Left lung (tissue), 10 donors: ENCODE data around the gene MAFG. TPM values are rescaled to one million over a fixed set of nuclear protein-coding genes. Genes with fewer than 3 reads are reported as not detected.
A peak's percentile ranks its signal among the peaks of the same experiment; 100 is the strongest.

ENCODE experiments used
- ATAC-seq: fragments of 200-7000 bp; cut with Tn5 transposase; one replicate; pipeline ENCODE4 v1.9.1; 2020; ENCODE audit warnings: moderate library complexity
- DNase-seq, 4 donors: peaks; one replicate each; pipeline ENCODE4 v3.0.0-alpha.2; 2013 to 2020
- H3K27ac ChIP-seq, 2 donors: fragments of 200-600 bp; sonication (generic) in 1 of 2; one replicate each; pipeline versions ENCODE4 v1.5.0 to v1.8.0; 2020 to 2021
- H3K27me3 ChIP-seq, 2 donors: fragments of 200-600 bp; sonication (generic) in 1 of 2; one replicate each; pipeline versions ENCODE4 v1.5.0 to v1.8.0; 2020 to 2021
- H3K36me3 ChIP-seq, 2 donors: fragments of 200-600 bp; sonication (generic) in 1 of 2; one replicate each; pipeline versions ENCODE4 v1.5.0 to v1.8.0; 2020 to 2021
- H3K4me1 ChIP-seq, 2 donors: fragments of 200-600 bp; one replicate each; pipeline ENCODE4 v1.8.0; 2021
- H3K4me3 ChIP-seq, 2 donors: fragments of 200-600 bp; sonication (generic) in 1 of 2; one replicate each; pipeline versions ENCODE4 v1.5.0 to v1.8.0; 2020 to 2021; ENCODE audit warnings: mild to moderate bottlenecking in 1 of 2
- H3K9me3 ChIP-seq, 2 donors: fragments of 200-600 bp; sonication (generic) in 1 of 2; one replicate each; pipeline versions ENCODE4 v1.5.0 to v1.8.0; 2020 to 2021
- CTCF ChIP-seq, 2 donors: fragments of 200-600 bp; sonication (generic) in 1 of 2; IDR thresholded peaks; one replicate each; pipeline versions ENCODE4 v1.5.0 to v1.8.0; 2021; ENCODE audit warnings: antibody characterized with exemption in 2 of 2
- intact Hi-C, 2 donors: fragments of 100-400 bp; cut with DNase I; formaldehyde crosslinking; loops; one replicate each; pipeline versions ENCODE4 v1.11.2 to v1.14.2; 2022
- polyA plus RNA-seq, 6 donors: library from polyadenylated mRNA; unstranded; fragments of 120-200 nt; gene quantifications; one replicate each; pipeline ENCODE4 v1.2.1, GENCODE V29; 2013; ENCODE audit not compliant: insufficient read length in 6 of 6
- total RNA-seq, 2 donors: library from RNA; stranded (reverse); fragmentation: NEBNext Ultra II Directional; extraction: Animal tissue kit (Norgen Biotek cat#: 25700); gene quantifications; one replicate each; pipeline ENCODE4 v1.2.1, GENCODE V29; 2021
- donor health status: DM: no; HTN: yes; CAD: no.
- donor health status: DM: no; HTN: no; CAD: no.

The MAFG gene
- total and polyA plus RNA-seq, 8 donors, result 8.1 to 39.8 (median 11.5) TPM

- Histone ChIP-seq H3K27ac (peak within 1 kb of the TSS; percentile 97 to 98), H3K27me3 (no peaks in the 10 kb centered on the region), H3K4me3 (peak within 1 kb of the TSS; percentile 90 to 97), H3K36me3 (peaks cover 4 to 39% of the 10 kb centered on the region in 2 donors), H3K4me1 (peaks cover 15 to 60% of the 10 kb centered on the region in 2 donors), H3K9me3 (no peaks in the 10 kb centered on the region)
- ATAC-seq, result no peak
- intact Hi-C loops, result no loop called here
- DNase-seq, result no peak
- TF ChIP-seq CTCF (IDR thresholded peaks at IDR 0.05), result no peak
Observed at GRCh38 chr17:81870981-81871386, 56.6 kb downstream of the MAFG start, which contains the start of gene ARHGDIA. TSS of gene ARHGDIA (minus strand) at chr17:81871337. CDS start at chr17:81869930, 1,407 bp downstream.

GRCh38 chr17:81870131-81870980 is 57.2 kb downstream of the MAFG start:
- no peak for TF ChIP-seq CTCF (IDR thresholded peaks at IDR 0.05)
- H3K4me1 ChIP-seq, result peaks cover 18 to 66% of the 10 kb centered on the region in 2 donors
- no peaks in the 10 kb centered on the region for H3K9me3 ChIP-seq
- intact Hi-C loops, result no loop called here
- peak overlapping the region; percentile 69 to 97 for H3K4me3 ChIP-seq
- H3K27me3 ChIP-seq, result no peaks in the 10 kb centered on the region
- peak in 2 of 4 donors; percentile 43 to 88 for DNase-seq
- ATAC-seq, result peak; percentile 8
- peaks cover 4 to 45% of the 10 kb centered on the region in 2 donors for H3K36me3 ChIP-seq
- peak overlapping the region; percentile 97 to 98 for H3K27ac ChIP-seq

GRCh38 chr17:81869221-81870130 is 58.1 kb downstream of the MAFG start:
- ATAC-seq (peak; percentile 17), DNase-seq (peak in 2 of 4 donors; percentile 38 to 52)
- Histone ChIP-seq H3K36me3 (peaks cover 4 to 47% of the 10 kb centered on the region in 2 donors), H3K27me3 (no peaks in the 10 kb centered on the region), H3K4me3 (peak overlapping the region; percentile 69 to 97), H3K27ac (peak overlapping the region; percentile 97 to 98), H3K9me3 (no peaks in the 10 kb centered on the region), H3K4me1 (peaks cover 18 to 75% of the 10 kb centered on the region in 2 donors)
- TF ChIP-seq CTCF (IDR thresholded peaks at IDR 0.05), result peak; percentile 81 to 91
- intact Hi-C loops, result no loop called here

- Histone ChIP-seq H3K27ac (peak overlapping the region; percentile 7 to 98), H3K9me3 (no peaks in the 10 kb centered on the region), H3K27me3 (no peaks in the 10 kb centered on the region), H3K36me3 (peaks cover 4 to 52% of the 10 kb centered on the region in 2 donors), H3K4me1 (peaks cover 18 to 82% of the 10 kb centered on the region in 2 donors), H3K4me3 (peak overlapping the region in 1 of 2 donors; percentile 97)
- no peak for TF ChIP-seq CTCF (IDR thresholded peaks at IDR 0.05)
- peak; percentile 5 for ATAC-seq
- intact Hi-C loops, result no loop called here
- DNase-seq, result peak in 1 of 4 donors; percentile 53
Observed at GRCh38 chr17:81868674-81869220, 58.8 kb downstream of the MAFG start.

Other genes starting within 250 kb of the MAFG start
- 10 to 100 TPM; 22.5 to 27.0 TPM for gene ARL16, start 243.9 kb downstream of the MAFG start, total RNA-seq
- gene ARL16, start 243.9 kb downstream of the MAFG start, polyA plus RNA-seq, result 10 to 100 TPM; 41.3 to 48.1 (median 42.4) TPM
- 100 to 1,000 TPM in 1 of 2 donors, 10 to 100 TPM in 1; 94.6 to 123 TPM for gene HGS, start 243.7 kb downstream of the MAFG start, total RNA-seq
- 10 to 100 TPM; 72.9 to 95.7 (median 83.2) TPM for gene HGS, start 243.7 kb downstream of the MAFG start, polyA plus RNA-seq
- 10 to 100 TPM; 45.0 to 72.2 TPM for gene MRPL12, start 224.4 kb downstream of the MAFG start, total RNA-seq
- 10 to 100 TPM; 27.2 to 40.1 (median 31.6) TPM for gene MRPL12, start 224.4 kb downstream of the MAFG start, polyA plus RNA-seq
- gene SLC25A10, start 215.5 kb downstream of the MAFG start, total RNA-seq, result 10 to 100 TPM; 11.1 to 20.2 TPM
- gene SLC25A10, start 215.5 kb downstream of the MAFG start, polyA plus RNA-seq, result 10 to 100 TPM in 3 of 6 donors, 1 to 10 TPM in 3; 7.6 to 12.2 (median 9.8) TPM
- gene GCGR, start 123.6 kb downstream of the MAFG start, total RNA-seq, result under 1 TPM in 1 of 2 donors, not detected in 1; 0.13 TPM
- under 1 TPM in 4 of 6 donors, not detected in 2; 0.14 to 0.37 (median 0.29) TPM for gene GCGR, start 123.6 kb downstream of the MAFG start, polyA plus RNA-seq
- 10 to 100 TPM; 61.7 to 74.0 TPM for gene MCRIP1, start 94.4 kb downstream of the MAFG start, total RNA-seq
- 10 to 100 TPM; 67.6 to 97.6 (median 89.2) TPM for gene MCRIP1, start 94.4 kb downstream of the MAFG start, polyA plus RNA-seq
- gene PPP1R27, start 92.7 kb downstream of the MAFG start, total RNA-seq, result not detected
- gene PPP1R27, start 92.7 kb downstream of the MAFG start, polyA plus RNA-seq, result under 1 TPM in 2 of 6 donors, not detected in 4; 0.11 to 0.28 TPM
- 100 to 1,000 TPM; 851 to 935 TPM for gene P4HB, start 67.2 kb downstream of the MAFG start, total RNA-seq
- gene P4HB, start 67.2 kb downstream of the MAFG start, polyA plus RNA-seq, result 100 to 1,000 TPM; 485 to 650 (median 511) TPM
- gene ARHGDIA, start 56.4 kb downstream of the MAFG start, total RNA-seq, result 100 to 1,000 TPM; 339 to 481 TPM
- gene ARHGDIA, start 56.4 kb downstream of the MAFG start, polyA plus RNA-seq, result 100 to 1,000 TPM; 139 to 266 (median 174) TPM
- gene ALYREF, start 36.1 kb downstream of the MAFG start, total RNA-seq, result 10 to 100 TPM; 42.7 to 69.7 TPM
- gene ALYREF, start 36.1 kb downstream of the MAFG start, polyA plus RNA-seq, result 10 to 100 TPM; 60.4 to 85.9 (median 68.0) TPM
- gene ANAPC11, start 36.0 kb downstream of the MAFG start, total RNA-seq, result 100 to 1,000 TPM; 121 to 124 TPM
- gene ANAPC11, start 36.0 kb downstream of the MAFG start, polyA plus RNA-seq, result 100 to 1,000 TPM in 1 of 6 donors, 10 to 100 TPM in 5; 64.2 to 100 (median 82.8) TPM
- gene NPB, start 25.5 kb downstream of the MAFG start, total RNA-seq, result under 1 TPM; 0.26 to 0.60 TPM
- gene NPB, start 25.5 kb downstream of the MAFG start, polyA plus RNA-seq, result 1 to 10 TPM in 5 of 6 donors, under 1 TPM in 1; 0.90 to 2.1 (median 1.4) TPM
- gene PCYT2, start 16.3 kb downstream of the MAFG start, total RNA-seq, result 10 to 100 TPM; 38.0 to 57.7 TPM
- 10 to 100 TPM; 12.7 to 24.1 (median 17.3) TPM for gene PCYT2, start 16.3 kb downstream of the MAFG start, polyA plus RNA-seq
- gene SIRT7, start 9.6 kb downstream of the MAFG start, total RNA-seq, result 10 to 100 TPM; 23.9 to 37.9 TPM
- gene SIRT7, start 9.6 kb downstream of the MAFG start, polyA plus RNA-seq, result 10 to 100 TPM; 11.6 to 17.3 (median 12.6) TPM
- 10 to 100 TPM; 74.0 to 83.0 TPM for gene PYCR1, start 9.6 kb upstream of the MAFG start, total RNA-seq
- gene PYCR1, start 9.6 kb upstream of the MAFG start, polyA plus RNA-seq, result 10 to 100 TPM; 34.9 to 71.6 (median 38.0) TPM
- not detected for gene MYADML2, start 19.5 kb upstream of the MAFG start, total RNA-seq
- under 1 TPM in 5 of 6 donors, not detected in 1; 0.08 to 0.20 (median 0.09) TPM for gene MYADML2, start 19.5 kb upstream of the MAFG start, polyA plus RNA-seq
- 1 to 10 TPM in 1 of 2 donors, under 1 TPM in 1; 0.79 to 1.0 TPM for gene NOTUM, start 33.5 kb upstream of the MAFG start, total RNA-seq
- 10 to 100 TPM; 40.3 to 71.4 (median 67.0) TPM for gene NOTUM, start 33.5 kb upstream of the MAFG start, polyA plus RNA-seq
- gene ASPSCR1, start 49.9 kb upstream of the MAFG start, total RNA-seq, result 10 to 100 TPM; 35.1 to 40.2 TPM
- 10 to 100 TPM; 36.0 to 64.3 (median 48.6) TPM for gene ASPSCR1, start 49.9 kb upstream of the MAFG start, polyA plus RNA-seq
- 10 to 100 TPM; 42.9 to 77.7 TPM for gene CENPX, start 95.1 kb upstream of the MAFG start, total RNA-seq
- 10 to 100 TPM; 44.1 to 61.8 (median 49.8) TPM for gene CENPX, start 95.1 kb upstream of the MAFG start, polyA plus RNA-seq
- gene LRRC45, start 95.6 kb upstream of the MAFG start, total RNA-seq, result 10 to 100 TPM; 16.9 to 20.7 TPM
- gene LRRC45, start 95.6 kb upstream of the MAFG start, polyA plus RNA-seq, result 10 to 100 TPM; 12.0 to 23.2 (median 17.6) TPM
- gene RAC3, start 103.9 kb upstream of the MAFG start, total RNA-seq, result 10 to 100 TPM in 1 of 2 donors, 1 to 10 TPM in 1; 4.2 to 11.5 TPM
- 10 to 100 TPM; 11.1 to 23.4 (median 15.4) TPM for gene RAC3, start 103.9 kb upstream of the MAFG start, polyA plus RNA-seq
- gene DCXR, start 110.0 kb upstream of the MAFG start, total RNA-seq, result 100 to 1,000 TPM; 113 to 152 TPM
- 10 to 100 TPM; 56.0 to 81.5 (median 69.3) TPM for gene DCXR, start 110.0 kb upstream of the MAFG start, polyA plus RNA-seq
- gene RFNG, start 124.1 kb upstream of the MAFG start, total RNA-seq, result 10 to 100 TPM; 29.3 to 44.9 TPM
- gene RFNG, start 124.1 kb upstream of the MAFG start, polyA plus RNA-seq, result 10 to 100 TPM; 35.2 to 52.7 (median 46.7) TPM
- gene GPS1, start 124.2 kb upstream of the MAFG start, total RNA-seq, result 100 to 1,000 TPM in 1 of 2 donors, 10 to 100 TPM in 1; 75.3 to 101 TPM
- gene GPS1, start 124.2 kb upstream of the MAFG start, polyA plus RNA-seq, result 10 to 100 TPM; 69.2 to 90.8 (median 78.8) TPM
- gene DUS1L, start 138.1 kb upstream of the MAFG start, total RNA-seq, result 100 to 1,000 TPM; 102 to 103 TPM
- gene DUS1L, start 138.1 kb upstream of the MAFG start, polyA plus RNA-seq, result 10 to 100 TPM; 55.7 to 95.8 (median 69.4) TPM
- 100 to 1,000 TPM; 288 to 550 TPM for gene FASN, start 170.5 kb upstream of the MAFG start, total RNA-seq
- 10 to 100 TPM; 18.0 to 63.8 (median 36.0) TPM for gene FASN, start 170.5 kb upstream of the MAFG start, polyA plus RNA-seq